HepG2 (cell line): ENCODE data around the gene CNR2. TPM values are rescaled to one million over a fixed set of nuclear protein-coding genes. Genes with fewer than 3 reads are reported as not detected.

Experiments
- ATAC-seq: fragments of 200-7000 bp; cut with Tn5 transposase; 3 replicates; pipeline ENCODE4 v1.9.1; 2020; ENCODE audit warnings: mild to moderate bottlenecking, moderate library complexity
- BruUV-seq: library from RNA; stranded (reverse); fragments of 400-500 nt; replicated peaks from 2 replicates; lab custom pipeline; 2021; lab: Mats Ljungman, UMichigan
- CTCF ChIA-PET: fragments of 300-600 bp; formaldehyde crosslinking; extraction: SDS; loops from one replicate; lab custom pipeline; 2021; ENCODE audit warnings: low total read pairs, inconsistent platforms, low intra/inter-chr PET ratio; lab: Yijun Ruan, JAX
- POLR2A ChIA-PET: fragments of 350-600 bp; sonication (Branson Sonifier 250); formaldehyde crosslinking; loops from one replicate; lab custom pipeline; 2020; ENCODE audit warnings: antibody characterized with exemption, inconsistent platforms; lab: Yijun Ruan, JAX
- DNase-seq: peaks from one replicate; pipeline ENCODE4 v3.0.0-alpha.2; 2015; ENCODE audit warnings: low spot score
- FAIRE-seq: peaks from 3 replicates; lab custom pipeline; 2011; peaks lifted over from hg19 to GRCh38; lab: Jason Lieb, UNC
- H2AFZ ChIP-seq: one replicate; pipeline ENCODE4 v1.6.1; 2011; ENCODE audit warnings: low read length, inconsistent platforms
- H3K27ac ChIP-seq: fragments of 300-600 bp; 3 replicates; pipeline ENCODE4 v1.8.0; 2011; ENCODE audit warnings: mixed run types, mild to moderate bottlenecking, mixed read lengths, low read length, inconsistent platforms; ENCODE audit not compliant: insufficient read depth; ENCODE audit errors: extremely low read length
- H3K27me3 ChIP-seq, 2 experiments: fragments of 200-600 bp in 1 of 2; 2 replicates in 1 of 2; 3 replicates in 1 of 2; pipeline versions ENCODE4 v1.6.0 to v1.8.0; 2011; ENCODE audit warnings: low read length in 2 of 2, mild to moderate bottlenecking in 2 of 2, moderate library complexity in 2 of 2, inconsistent platforms in 1 of 2; ENCODE audit not compliant: insufficient read depth in 2 of 2, control insufficient read depth in 1 of 2
- H3K36me3 ChIP-seq, 2 experiments: fragments of 200-600 bp in 1 of 2; replicated peaks in 1 of 2; 2 replicates in 1 of 2; 3 replicates in 1 of 2; pipeline versions ENCODE4 v1.5.1 to v1.8.0; 2011; ENCODE audit warnings: low read length in 2 of 2, inconsistent platforms in 1 of 2; ENCODE audit not compliant: insufficient read depth in 2 of 2, control insufficient read depth in 1 of 2
- H3K4me1 ChIP-seq: 2 replicates; pipeline ENCODE4 v1.5.1; 2012; ENCODE audit warnings: low read length, inconsistent platforms; ENCODE audit not compliant: insufficient read depth
- H3K4me2 ChIP-seq: 2 replicates; pipeline ENCODE4 v1.6.0; 2011; ENCODE audit warnings: low read depth, low read length, inconsistent platforms
- H3K4me3 ChIP-seq, 3 experiments: fragments of 200-600 bp in 1 of 3; sonication (generic), shearing (Covaris generic) in 1 of 3; replicated peaks in 1 of 3; 2 replicates each; pipeline ENCODE4 v1.5.1; 2011 to 2016; ENCODE audit warnings: low read length in 3 of 3, inconsistent platforms in 2 of 3, low read depth in 2 of 3, mild to moderate bottlenecking in 2 of 3, control low read depth in 1 of 3, mixed read lengths in 1 of 3; ENCODE audit not compliant: insufficient read depth in 1 of 3
- H3K79me2 ChIP-seq: one replicate; pipeline ENCODE4 v1.6.1; 2011; ENCODE audit warnings: low read length, inconsistent platforms; ENCODE audit not compliant: insufficient read depth
- H3K9ac ChIP-seq: 2 replicates; pipeline ENCODE4 v1.6.0; 2011; ENCODE audit warnings: mild to moderate bottlenecking, low read depth, low read length, inconsistent platforms; ENCODE audit not compliant: insufficient read depth
- H3K9me3 ChIP-seq: 2 replicates; pipeline ENCODE4 v1.5.1; 2012; ENCODE audit warnings: mild to moderate bottlenecking, low read length
- H4K20me1 ChIP-seq: 2 replicates; pipeline ENCODE4 v1.6.0; 2011; ENCODE audit warnings: inconsistent platforms, mild to moderate bottlenecking, low read length, moderate library complexity; ENCODE audit not compliant: insufficient read depth
- HDAC1 ChIP-seq: sonication (generic); formaldehyde crosslinking; IDR thresholded peaks from 2 replicates; pipeline ENCODE4 v1.5.1; 2020; ENCODE audit warnings: mild to moderate bottlenecking, missing genetic modification reagents
- KLF11 ChIP-seq: IDR thresholded peaks from 2 replicates; pipeline ENCODE4 v1.6.1; 2016; ENCODE audit warnings: missing compliant biosample characterization
- TAF15 ChIP-seq: fragments of 200-400 bp; formaldehyde crosslinking; IDR thresholded peaks from one replicate; pipeline ENCODE4 v1.6.1; 2018; ENCODE audit warnings: mild to moderate bottlenecking, low read depth, low read length; ENCODE audit not compliant: poor library complexity, severe bottlenecking
- THAP8 ChIP-seq: sonication (generic); formaldehyde crosslinking; IDR thresholded peaks from 2 replicates; pipeline ENCODE4 v1.5.1; 2020; ENCODE audit warnings: missing genetic modification reagents, mild to moderate bottlenecking, borderline replicate concordance
- YY1 ChIP-seq: IDR thresholded peaks from 2 replicates; pipeline ENCODE4 v1.6.1; 2011; ENCODE audit warnings: low read length, low read depth, moderate library complexity, mild to moderate bottlenecking; ENCODE audit not compliant: insufficient read depth, insufficient replicate concordance
- ZMYM3 ChIP-seq: sonication (generic); formaldehyde crosslinking; IDR thresholded peaks from 2 replicates; pipeline ENCODE4 v1.5.1; 2020; ENCODE audit warnings: mild to moderate bottlenecking, missing genetic modification reagents
- ZNF253 ChIP-seq: sonication (generic); formaldehyde crosslinking; IDR thresholded peaks from 2 replicates; pipeline ENCODE4 v1.8.0; 2022; ENCODE audit warnings: mild to moderate bottlenecking, missing genetic modification reagents, borderline replicate concordance
- ZNF263 ChIP-seq: sonication (generic); formaldehyde crosslinking; IDR thresholded peaks from 2 replicates; pipeline ENCODE4 v1.4.0; 2020; ENCODE audit warnings: missing genetic modification reagents
- ZNF468 ChIP-seq: sonication (generic); formaldehyde crosslinking; IDR thresholded peaks from 2 replicates; pipeline ENCODE4 v1.8.0; 2022; ENCODE audit warnings: mild to moderate bottlenecking, moderate library complexity, missing genetic modification reagents
- ZNF83 ChIP-seq: sonication (generic); formaldehyde crosslinking; IDR thresholded peaks from 2 replicates; pipeline ENCODE4 v1.4.0; 2020; ENCODE audit warnings: missing genetic modification reagents, mild to moderate bottlenecking, borderline replicate concordance
- WGBS: methylation state at CpG from one replicate; pipeline ENCODE4 v1.1.6; 2017; ENCODE audit warnings: low lambda C conversion rate; 5-methylcytosine and 5-hydroxymethylcytosine counted together
- in situ Hi-C: cut with HindIII; loops from 2 replicates; pipeline ENCODE4 v1.10.0; 2017; ENCODE audit warnings: low pct_unique_long_range_greater_than_20kb; ENCODE audit not compliant: extremely low pct_ligation_motif_present
- intact Hi-C: fragments of 100-400 bp; cut with micrococcal nuclease; formaldehyde crosslinking; loops from one replicate; pipeline ENCODE4 v1.10.0; 2022; ENCODE audit not compliant: unreplicated experiment
- polyA plus RNA-seq, 8 experiments: library from polyadenylated mRNA; depleted of rRNA in 3 of 8; stranded (reverse) in 7 of 8; unstranded in 1 of 8; fragments of >200 nt; fragmentation: Illumina TruSeq in 4 of 8; extraction: Trizol in 4 of 8; gene quantifications; 2 replicates each; pipeline versions ENCODE4 v1.2.1 to v1.2.3, GENCODE V29; 2011 to 2016; ENCODE audit warnings: low read depth in 4 of 8, missing spikeins in 1 of 8, mixed read lengths in 1 of 8; ENCODE audit not compliant: insufficient read depth in 1 of 8
- total RNA-seq, 5 experiments: library from RNA; depleted of rRNA; stranded (reverse); fragments of >200 nt; fragmentation: Illumina TruSeq; extraction: Trizol; gene quantifications; 2 replicates each; pipeline ENCODE4 v1.2.3, GENCODE V29; 2016; ENCODE audit warnings: low read depth in 1 of 5

The CNR2 gene
- total and polyA plus RNA-seq, 2 of the 13 experiments (the other 11 are each of a cell fraction or from before 2014, with no cell fraction given), result not detected

GRCh38 chr1:23864801-23865542 is 48.2 kb downstream of the CNR2 start:
- intact Hi-C loops, result loop anchor here (5.0 to 10.0 kb wide), 2 partner anchors 63 to 90 kb away; partner anchors contain the start of genes GALE and PITHD1
- H4K20me1 ChIP-seq, result no peaks in the 10 kb centered on the region
- WGBS, result 97% methylated on average over 13 of the region's 13 CpGs
- H3K9ac ChIP-seq, result no peak overlapping the region
- ChIA-PET CTCF (no interaction called here), POLR2A (no interaction called here)
- no peaks in the 10 kb centered on the region for H3K9me3 ChIP-seq
- FAIRE-seq (no peak), ATAC-seq (no peak), DNase-seq (no peak)
- in situ Hi-C loops, result loop anchor here (5.0 kb wide), 1 partner anchor 58 kb away; no protein-coding TSS in a partner anchor
- H2AFZ ChIP-seq, result no peak overlapping the region
- H3K27me3 ChIP-seq, result no peaks in the 10 kb centered on the region; a peak in 1 of 5 replicates
- no peak overlapping the region for H3K4me3 ChIP-seq
- TF ChIP-seq THAP8 (CRISPR knock-in tag) (no peak), HDAC1 (no peak), TAF15 (no peak), ZNF263 (CRISPR knock-in tag) (no peak), ZNF253 (no peak), ZNF468 (CRISPR knock-in tag) (no peak), ZMYM3 (no peak), KLF11 (CRISPR knock-in tag) (no peak), YY1 (no peak), ZNF83 (CRISPR knock-in tag) (no peak)
- no TSS peak for BruUV-seq
- H3K36me3 ChIP-seq, result peaks cover 3 to 12% of the 10 kb centered on the region in 2 experiments; a peak in 3 of 5 replicates
- H3K27ac ChIP-seq, result no peak overlapping the region
- peaks cover 25% of the 10 kb centered on the region for H3K4me1 ChIP-seq
- no peak overlapping the region for H3K4me2 ChIP-seq
- H3K79me2 ChIP-seq, result peaks cover 3% of the 10 kb centered on the region
